Measurements from ENCODE around the gene MRC2.

- no peak for TF ChIP-seq POLR2A (IDR thresholded peaks at IDR 0.05)
- TF ChIP-seq, protein P1, sequence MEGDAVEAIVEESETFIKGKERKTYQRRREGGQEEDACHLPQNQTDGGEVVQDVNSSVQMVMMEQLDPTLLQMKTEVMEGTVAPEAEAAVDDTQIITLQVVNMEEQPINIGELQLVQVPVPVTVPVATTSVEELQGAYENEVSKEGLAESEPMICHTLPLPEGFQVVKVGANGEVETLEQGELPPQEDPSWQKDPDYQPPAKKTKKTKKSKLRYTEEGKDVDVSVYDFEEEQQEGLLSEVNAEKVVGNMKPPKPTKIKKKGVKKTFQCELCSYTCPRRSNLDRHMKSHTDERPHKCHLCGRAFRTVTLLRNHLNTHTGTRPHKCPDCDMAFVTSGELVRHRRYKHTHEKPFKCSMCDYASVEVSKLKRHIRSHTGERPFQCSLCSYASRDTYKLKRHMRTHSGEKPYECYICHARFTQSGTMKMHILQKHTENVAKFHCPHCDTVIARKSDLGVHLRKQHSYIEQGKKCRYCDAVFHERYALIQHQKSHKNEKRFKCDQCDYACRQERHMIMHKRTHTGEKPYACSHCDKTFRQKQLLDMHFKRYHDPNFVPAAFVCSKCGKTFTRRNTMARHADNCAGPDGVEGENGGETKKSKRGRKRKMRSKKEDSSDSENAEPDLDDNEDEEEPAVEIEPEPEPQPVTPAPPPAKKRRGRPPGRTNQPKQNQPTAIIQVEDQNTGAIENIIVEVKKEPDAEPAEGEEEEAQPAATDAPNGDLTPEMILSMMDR (IDR thresholded peaks at IDR 0.05): no peak
- no peak for TF ChIP-seq POLR2AphosphoS5 (IDR thresholded peaks at IDR 0.05)
- TF ChIP-seq EP300 (IDR thresholded peaks at IDR 0.05; ENCODE audit: low read depth): no peak
These were observed 23.1 kb downstream of the MRC2 start for GRCh38 chr17:62650587-62650986.
